ENCODE data around the gene SULT4A1. TPM values are rescaled to one million over a fixed set of nuclear protein-coding genes. Genes with fewer than 3 reads are reported as not detected.

SULT4A1 gene
- total and polyA plus RNA-seq, 2 of the 8 experiments (the other 6 are each of a cell fraction or from before 2014, with no cell fraction given), result 9.1 to 11.8 TPM

- Histone ChIP-seq H3K4me2 (ENCODE audit: insufficient read depth in 1 of 2, low read depth in 2 of 2, low read length in 2 of 2) (no peak overlapping the region), H2BK20ac (ENCODE audit: low read length) (no peak overlapping the region), H2BK15ac (ENCODE audit: low read length) (no peak overlapping the region), H4K5ac (ENCODE audit: insufficient read length, low read depth, low read length) (no peak overlapping the region), H3K36me3 (ENCODE audit: control insufficient read depth in 2 of 4, insufficient read depth in 4 of 4, low read length in 3 of 4) (no peaks in the 10 kb centered on the region), H4K8ac (ENCODE audit: extremely low read depth, insufficient read depth, low read length) (peak overlapping the region; percentile 57; the same call in 1 of the 2 replicates), H3K27me3 (replicated peaks in 1 of 4; ENCODE audit: control insufficient read depth in 3 of 4, extremely low read depth in 1 of 4, insufficient read depth in 3 of 4, low read length in 3 of 4) (no peaks in the 10 kb centered on the region), H3K4ac (replicated peaks; ENCODE audit: insufficient read length, low read depth, low read length) (no peak overlapping the region), H3K4me3 (ENCODE audit: extremely low read depth in 1 of 4, insufficient read depth in 2 of 4, low read depth in 3 of 4, low read length in 4 of 4) (no peak overlapping the region), H2AFZ (ENCODE audit: low read length) (no peak overlapping the region), H3K14ac (ENCODE audit: insufficient read length) (no peak overlapping the region), H2BK12ac (ENCODE audit: low read depth, low read length) (no peak overlapping the region), H3K79me1 (ENCODE audit: low read depth, low read length) (no peaks in the 10 kb centered on the region), H3K79me2 (ENCODE audit: control insufficient read depth in 1 of 2, insufficient read depth in 2 of 2, low read length in 2 of 2) (no peaks in the 10 kb centered on the region), H3K23ac (ENCODE audit: insufficient read length) (no peak overlapping the region), H3K27ac (ENCODE audit: low read depth, low read length) (no peak overlapping the region), H3K9ac (replicated peaks in 1 of 4; ENCODE audit: extremely low read depth in 1 of 4, low read depth in 3 of 4, low read length in 3 of 4) (no peak overlapping the region), H2BK5ac (ENCODE audit: low read depth, low read length) (no peak overlapping the region), H3K18ac (ENCODE audit: extremely low read depth, low read length) (no peak overlapping the region), H3K9me3 (ENCODE audit: insufficient read depth in 2 of 2, low read depth in 1 of 2, low read length in 1 of 2) (no peaks in the 10 kb centered on the region), H3K23me2 (ENCODE audit: low read depth, low read length) (no peaks in the 10 kb centered on the region), H2AK5ac (ENCODE audit: low read depth, low read length) (no peak overlapping the region), H2BK120ac (replicated peaks; ENCODE audit: low read depth, low read length) (no peak overlapping the region), H4K20me1 (replicated peaks in 1 of 2; ENCODE audit: control insufficient read depth in 1 of 2, insufficient read depth in 2 of 2, low read length in 2 of 2) (peaks cover 0 to 4% of the 10 kb centered on the region in 2 experiments), H4K91ac (replicated peaks; ENCODE audit: insufficient read length, low read length) (no peak overlapping the region), H3K4me1 (replicated peaks in 1 of 4; ENCODE audit: control insufficient read depth in 3 of 4, insufficient read depth in 4 of 4, low read length in 3 of 4) (peaks cover 0 to 3% (median 2%) of the 10 kb centered on the region in 4 experiments; a peak in 1 of 7 replicates), H3K56ac (replicated peaks; ENCODE audit: insufficient read length, low read depth, low read length) (no peak overlapping the region)
- POLR2A ChIA-PET (ENCODE audit: partially characterized antibody), result no interaction called here
- DNase-seq (ENCODE audit: low read depth in 1 of 2, low spot score in 2 of 2), result no peak
- CTCF ChIA-PET (ENCODE audit: partially characterized antibody), result interaction anchor here (0.7 to 7.5 kb wide), 6 partner anchors 12 to 65 kb away, joined by 3 to 226 read pairs (median 6); partner anchors contain the start of gene PNPLA5
- no peak for TF ChIP-seq PHF8 (conservative IDR thresholded peaks at IDR 0.05; ENCODE audit: low read depth, low read length)
- TF ChIP-seq HDAC6 (IDR thresholded peaks at IDR 0.05; ENCODE audit: low read depth, low read length), result no peak
- TF ChIP-seq POU5F1 (IDR thresholded peaks at IDR 0.05; ENCODE audit: low read depth, low read length), result no peak
- TF ChIP-seq KDM4A (IDR thresholded peaks at IDR 0.05; ENCODE audit: low read depth, low read length, severe bottlenecking), result no peak
- TF ChIP-seq RFX5 (IDR thresholded peaks at IDR 0.05; ENCODE audit: borderline replicate concordance, low read depth, low read length), result no peak
- TF ChIP-seq RNF2 (IDR thresholded peaks at IDR 0.05; ENCODE audit: borderline replicate concordance, low read depth, low read length, missing control alignments, poor library complexity, severe bottlenecking), result no peak
- TF ChIP-seq RAD21 (IDR thresholded peaks at IDR 0.05 in 1 of 2, conservative IDR thresholded peaks at IDR 0.05 in 1 of 2; ENCODE audit: low read depth in 2 of 2, low read length in 2 of 2), result no peak
- no peak for TF ChIP-seq CTCF (IDR thresholded peaks at IDR 0.05; ENCODE audit: control extremely low read depth in 1 of 3, insufficient read depth in 1 of 3, low read depth in 1 of 3, low read length in 3 of 3)
- no peak for FAIRE-seq
- 85% methylated on average over 15 of the region's 15 CpGs; no CpG with 5 or more reads in 1 of the 2 experiments for WGBS, 2 experiments (ENCODE audit: extremely low coverage in 1 of 2, insufficient coverage in 1 of 2, insufficient read length in 1 of 2, insufficient replicate concordance in 2 of 2, low coverage in 1 of 2, low lambda C conversion rate in 2 of 2, missing lambda C conversion rate in 1 of 2)
Observed at GRCh38 chr22:43880541-43880991, 18.3 kb upstream of the SULT4A1 start.
